GM23338 (cell line): ENCODE data around the gene BPI. TPM values are rescaled to one million over a fixed set of nuclear protein-coding genes. Genes with fewer than 3 reads are reported as not detected.

Source experiments
- ATAC-seq: fragments of 200-7000 bp; cut with Tn5 transposase; 3 replicates; pipeline ENCODE4 v1.9.1; 2020
- DNase-seq: peaks from one replicate; pipeline ENCODE4 v3.0.0-alpha.2; 2015; ENCODE audit warnings: low spot score
- H2AFZ ChIP-seq: fragments of 200-600 bp; sonication (generic); 2 replicates; pipeline ENCODE4 v1.8.0; 2016; ENCODE audit warnings: antibody characterized with exemption, mild to moderate bottlenecking, moderate library complexity
- H3F3A ChIP-seq: fragments of 200-600 bp; sonication (generic); replicated peaks from 2 replicates; pipeline ENCODE4 v1.8.0; 2017; ENCODE audit warnings: antibody characterized with exemption, mixed run types, low read depth
- H3K27ac ChIP-seq: fragments of 200-600 bp; sonication (generic); 2 replicates; pipeline ENCODE4 v1.6.1; 2016; ENCODE audit warnings: low read depth
- H3K27me3 ChIP-seq: fragments of 200-600 bp; sonication (generic); 2 replicates; pipeline ENCODE4 v1.8.0; 2016; ENCODE audit warnings: mild to moderate bottlenecking, mixed run types, moderate library complexity; ENCODE audit not compliant: insufficient read depth
- H3K36me3 ChIP-seq: fragments of 200-600 bp; sonication (generic); 2 replicates; pipeline ENCODE4 v1.8.0; 2016; ENCODE audit warnings: mild to moderate bottlenecking; ENCODE audit not compliant: insufficient read depth
- H3K4me1 ChIP-seq: fragments of 200-600 bp; sonication (generic); 2 replicates; pipeline ENCODE4 v1.8.0; 2016; ENCODE audit warnings: mild to moderate bottlenecking, moderate library complexity; ENCODE audit not compliant: insufficient read depth
- H3K4me2 ChIP-seq: fragments of 200-600 bp; sonication (generic); 2 replicates; pipeline ENCODE4 v1.7.1; 2017; ENCODE audit warnings: mixed run types
- H3K4me3 ChIP-seq: fragments of 200-600 bp; sonication (generic); 2 replicates; pipeline ENCODE4 v1.6.1; 2016; ENCODE audit warnings: mixed run types
- H3K79me2 ChIP-seq: fragments of 200-600 bp; sonication (generic); replicated peaks from 2 replicates; pipeline ENCODE4 v1.8.0; 2017; ENCODE audit warnings: mild to moderate bottlenecking; ENCODE audit not compliant: insufficient read depth
- H3K9me2 ChIP-seq: fragments of 200-600 bp; sonication (generic); 2 replicates; pipeline ENCODE4 v1.8.0; 2017; ENCODE audit not compliant: insufficient read depth
- H4K20me1 ChIP-seq: fragments of 200-600 bp; sonication (generic); replicated peaks from 2 replicates; pipeline ENCODE4 v1.8.0; 2017; ENCODE audit warnings: mild to moderate bottlenecking; ENCODE audit not compliant: insufficient read depth
- H3K27ac Mint-ChIP-seq: 2 replicates; pipeline ENCODE4 v1.8.0; 2020; ENCODE audit warnings: inconsistent platforms, mild to moderate bottlenecking, moderate library complexity, mixed read lengths
- H3K27me3 Mint-ChIP-seq: 3 replicates; pipeline ENCODE4 v1.8.0; 2022; ENCODE audit warnings: low read depth, mild to moderate bottlenecking, moderate library complexity, mixed read lengths, inconsistent platforms; ENCODE audit not compliant: insufficient read depth, poor library complexity
- H3K36me3 Mint-ChIP-seq: 3 replicates; pipeline ENCODE4 v1.8.0; 2021; ENCODE audit warnings: low read depth, mild to moderate bottlenecking, inconsistent platforms, moderate library complexity, mixed read lengths
- H3K4me1 Mint-ChIP-seq: 3 replicates; pipeline ENCODE4 v1.8.0; 2020; ENCODE audit warnings: mild to moderate bottlenecking, inconsistent platforms, mixed read lengths
- H3K4me3 Mint-ChIP-seq: 3 replicates; pipeline ENCODE4 v1.8.0; 2021; ENCODE audit warnings: moderate library complexity, mild to moderate bottlenecking, inconsistent platforms, mixed read lengths
- H3K9me3 Mint-ChIP-seq: 3 replicates; pipeline ENCODE4 v1.8.0; 2020; ENCODE audit warnings: moderate library complexity, mild to moderate bottlenecking, inconsistent platforms, mixed read lengths
- CREB1 ChIP-seq: fragments of 250-450 bp; sonication (Bioruptor Pico); IDR thresholded peaks from 2 replicates; pipeline ENCODE4 v1.5.0; 2020; ENCODE audit warnings: low read depth, mild to moderate bottlenecking, moderate library complexity
- EZH2 ChIP-seq: fragments of 200-600 bp; sonication (generic); IDR thresholded peaks from one replicate; pipeline ENCODE4 v1.8.0; 2017; ENCODE audit warnings: antibody characterized with exemption, mild to moderate bottlenecking, low read depth; ENCODE audit not compliant: unreplicated experiment
- EZH2phosphoT487 ChIP-seq: fragments of 200-600 bp; sonication (generic); IDR thresholded peaks from one replicate; pipeline ENCODE4 v1.8.1; 2018; ENCODE audit warnings: antibody characterized with exemption; ENCODE audit not compliant: unreplicated experiment
- JUNB ChIP-seq: IDR thresholded peaks from one replicate; pipeline ENCODE4 v1.6.1; 2016; ENCODE audit warnings: antibody characterized with exemption; ENCODE audit not compliant: unreplicated experiment
- NANOG ChIP-seq: IDR thresholded peaks from 2 replicates; pipeline ENCODE4 v1.6.1; 2016; ENCODE audit warnings: antibody characterized with exemption, borderline replicate concordance
- POLR2AphosphoS5 ChIP-seq: IDR thresholded peaks from 2 replicates; pipeline ENCODE4 v1.6.1; 2016; ENCODE audit warnings: antibody characterized with exemption, low read depth
- STAT1 ChIP-seq: IDR thresholded peaks from one replicate; pipeline ENCODE4 v1.6.1; 2016; ENCODE audit warnings: antibody characterized with exemption; ENCODE audit not compliant: unreplicated experiment
- ZNF114 ChIP-seq: fragments of 250-450 bp; sonication (Bioruptor Pico); IDR thresholded peaks from 2 replicates; pipeline ENCODE4 v1.5.0; 2020; ENCODE audit warnings: mild to moderate bottlenecking, moderate library complexity
- polyA plus RNA-seq: library from polyadenylated mRNA; unstranded; fragments of >200 nt; fragmentation: Nextera tagmentation; extraction: Ambion mirVana; gene quantifications from 2 replicates; pipeline ENCODE4 v1.2.1, GENCODE V29; 2016
- total RNA-seq: library from RNA; depleted of rRNA; stranded (reverse); fragments of >200 nt; shearing (Covaris generic); gene quantifications from 2 replicates; pipeline ENCODE4 v1.2.3, GENCODE V29; 2014
- TF ChIP-seq, protein P1 (sequence below): IDR thresholded peaks from 2 replicates; pipeline ENCODE4 v1.6.1; 2016; ENCODE audit warnings: antibody characterized with exemption
- TF ChIP-seq, protein P2 (sequence below), 2 experiments: fragments of 200-600 bp in 1 of 2; sonication (generic) in 1 of 2; conservative IDR thresholded peaks; 2 replicates each; pipeline versions ENCODE4 v1.5.1 to v1.6.1; 2016 to 2017; ENCODE audit warnings: antibody characterized with exemption in 2 of 2, low read depth in 2 of 2, mild to moderate bottlenecking in 2 of 2, moderate library complexity in 1 of 2
- TF ChIP-seq, protein P3 (sequence below): fragments of 250-450 bp; sonication (Bioruptor Pico); IDR thresholded peaks from 2 replicates; pipeline ENCODE4 v1.5.0; 2020; ENCODE audit warnings: mild to moderate bottlenecking, moderate library complexity

Gene BPI
- total and polyA plus RNA-seq, 2 experiments from 2014 or later = not detected

DNA sequence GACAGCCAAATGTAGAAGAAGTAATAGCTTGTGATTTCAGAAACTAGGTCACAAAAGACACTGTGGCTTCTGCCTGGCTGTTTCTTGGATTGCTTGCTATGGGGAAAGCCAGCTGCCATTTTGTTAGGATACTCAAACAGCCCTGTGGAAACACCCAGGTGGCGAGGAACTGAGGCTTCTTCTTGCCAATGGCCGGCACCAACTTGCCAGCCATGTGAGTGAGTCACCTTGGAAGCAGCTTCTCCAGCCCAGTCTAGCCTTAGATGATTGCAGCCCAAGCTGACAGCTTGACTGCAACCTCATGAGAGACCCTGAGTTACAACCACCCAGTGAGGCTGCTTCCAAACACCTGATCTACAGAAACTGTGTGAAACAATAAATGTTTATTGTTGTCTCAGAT is 31.6 kb upstream of the BPI start:
- no peak for ATAC-seq
- no peaks in the 10 kb centered on the region for H3K4me1 ChIP-seq

More for the DNA sequence above, 31.6 kb upstream of the BPI start:
- Histone ChIP-seq H3K27me3 (no peaks in the 10 kb centered on the region), H3K79me2 (no peaks in the 10 kb centered on the region), H3K4me3 (no peak overlapping the region), H4K20me1 (no peaks in the 10 kb centered on the region), H3K4me2 (no peak overlapping the region), H2AFZ (no peak overlapping the region), H3F3A (no peaks in the 10 kb centered on the region), H3K27ac (no peak overlapping the region), H3K9me2 (no peaks in the 10 kb centered on the region), H3K36me3 (no peaks in the 10 kb centered on the region)
- H3K36me3 Mint-ChIP-seq = no peaks in the 10 kb centered on the region
- DNase-seq = no peak
- H3K4me3 Mint-ChIP-seq = no peak overlapping the region
- H3K27me3 Mint-ChIP-seq = peaks cover 6% of the 10 kb centered on the region
- peaks cover 5% of the 10 kb centered on the region; the same call in 2 of the 3 replicates for H3K9me3 Mint-ChIP-seq
- no peak for TF ChIP-seq EZH2phosphoT487
- no peak for TF ChIP-seq JUNB
- no peak for TF ChIP-seq CREB1
- TF ChIP-seq POLR2AphosphoS5 = no peak
- TF ChIP-seq EZH2 = no peak
- no peak for TF ChIP-seq NANOG
- TF ChIP-seq, protein P1, sequence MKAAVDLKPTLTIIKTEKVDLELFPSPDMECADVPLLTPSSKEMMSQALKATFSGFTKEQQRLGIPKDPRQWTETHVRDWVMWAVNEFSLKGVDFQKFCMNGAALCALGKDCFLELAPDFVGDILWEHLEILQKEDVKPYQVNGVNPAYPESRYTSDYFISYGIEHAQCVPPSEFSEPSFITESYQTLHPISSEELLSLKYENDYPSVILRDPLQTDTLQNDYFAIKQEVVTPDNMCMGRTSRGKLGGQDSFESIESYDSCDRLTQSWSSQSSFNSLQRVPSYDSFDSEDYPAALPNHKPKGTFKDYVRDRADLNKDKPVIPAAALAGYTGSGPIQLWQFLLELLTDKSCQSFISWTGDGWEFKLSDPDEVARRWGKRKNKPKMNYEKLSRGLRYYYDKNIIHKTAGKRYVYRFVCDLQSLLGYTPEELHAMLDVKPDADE = no peak
- TF ChIP-seq STAT1 = no peak
- TF ChIP-seq ZNF114 = no peak
- TF ChIP-seq, protein P2, sequence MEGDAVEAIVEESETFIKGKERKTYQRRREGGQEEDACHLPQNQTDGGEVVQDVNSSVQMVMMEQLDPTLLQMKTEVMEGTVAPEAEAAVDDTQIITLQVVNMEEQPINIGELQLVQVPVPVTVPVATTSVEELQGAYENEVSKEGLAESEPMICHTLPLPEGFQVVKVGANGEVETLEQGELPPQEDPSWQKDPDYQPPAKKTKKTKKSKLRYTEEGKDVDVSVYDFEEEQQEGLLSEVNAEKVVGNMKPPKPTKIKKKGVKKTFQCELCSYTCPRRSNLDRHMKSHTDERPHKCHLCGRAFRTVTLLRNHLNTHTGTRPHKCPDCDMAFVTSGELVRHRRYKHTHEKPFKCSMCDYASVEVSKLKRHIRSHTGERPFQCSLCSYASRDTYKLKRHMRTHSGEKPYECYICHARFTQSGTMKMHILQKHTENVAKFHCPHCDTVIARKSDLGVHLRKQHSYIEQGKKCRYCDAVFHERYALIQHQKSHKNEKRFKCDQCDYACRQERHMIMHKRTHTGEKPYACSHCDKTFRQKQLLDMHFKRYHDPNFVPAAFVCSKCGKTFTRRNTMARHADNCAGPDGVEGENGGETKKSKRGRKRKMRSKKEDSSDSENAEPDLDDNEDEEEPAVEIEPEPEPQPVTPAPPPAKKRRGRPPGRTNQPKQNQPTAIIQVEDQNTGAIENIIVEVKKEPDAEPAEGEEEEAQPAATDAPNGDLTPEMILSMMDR (conservative IDR thresholded peaks at IDR 0.05; ENCODE audit: low read depth in 2 of 2) = no peak
- TF ChIP-seq, protein P3, sequence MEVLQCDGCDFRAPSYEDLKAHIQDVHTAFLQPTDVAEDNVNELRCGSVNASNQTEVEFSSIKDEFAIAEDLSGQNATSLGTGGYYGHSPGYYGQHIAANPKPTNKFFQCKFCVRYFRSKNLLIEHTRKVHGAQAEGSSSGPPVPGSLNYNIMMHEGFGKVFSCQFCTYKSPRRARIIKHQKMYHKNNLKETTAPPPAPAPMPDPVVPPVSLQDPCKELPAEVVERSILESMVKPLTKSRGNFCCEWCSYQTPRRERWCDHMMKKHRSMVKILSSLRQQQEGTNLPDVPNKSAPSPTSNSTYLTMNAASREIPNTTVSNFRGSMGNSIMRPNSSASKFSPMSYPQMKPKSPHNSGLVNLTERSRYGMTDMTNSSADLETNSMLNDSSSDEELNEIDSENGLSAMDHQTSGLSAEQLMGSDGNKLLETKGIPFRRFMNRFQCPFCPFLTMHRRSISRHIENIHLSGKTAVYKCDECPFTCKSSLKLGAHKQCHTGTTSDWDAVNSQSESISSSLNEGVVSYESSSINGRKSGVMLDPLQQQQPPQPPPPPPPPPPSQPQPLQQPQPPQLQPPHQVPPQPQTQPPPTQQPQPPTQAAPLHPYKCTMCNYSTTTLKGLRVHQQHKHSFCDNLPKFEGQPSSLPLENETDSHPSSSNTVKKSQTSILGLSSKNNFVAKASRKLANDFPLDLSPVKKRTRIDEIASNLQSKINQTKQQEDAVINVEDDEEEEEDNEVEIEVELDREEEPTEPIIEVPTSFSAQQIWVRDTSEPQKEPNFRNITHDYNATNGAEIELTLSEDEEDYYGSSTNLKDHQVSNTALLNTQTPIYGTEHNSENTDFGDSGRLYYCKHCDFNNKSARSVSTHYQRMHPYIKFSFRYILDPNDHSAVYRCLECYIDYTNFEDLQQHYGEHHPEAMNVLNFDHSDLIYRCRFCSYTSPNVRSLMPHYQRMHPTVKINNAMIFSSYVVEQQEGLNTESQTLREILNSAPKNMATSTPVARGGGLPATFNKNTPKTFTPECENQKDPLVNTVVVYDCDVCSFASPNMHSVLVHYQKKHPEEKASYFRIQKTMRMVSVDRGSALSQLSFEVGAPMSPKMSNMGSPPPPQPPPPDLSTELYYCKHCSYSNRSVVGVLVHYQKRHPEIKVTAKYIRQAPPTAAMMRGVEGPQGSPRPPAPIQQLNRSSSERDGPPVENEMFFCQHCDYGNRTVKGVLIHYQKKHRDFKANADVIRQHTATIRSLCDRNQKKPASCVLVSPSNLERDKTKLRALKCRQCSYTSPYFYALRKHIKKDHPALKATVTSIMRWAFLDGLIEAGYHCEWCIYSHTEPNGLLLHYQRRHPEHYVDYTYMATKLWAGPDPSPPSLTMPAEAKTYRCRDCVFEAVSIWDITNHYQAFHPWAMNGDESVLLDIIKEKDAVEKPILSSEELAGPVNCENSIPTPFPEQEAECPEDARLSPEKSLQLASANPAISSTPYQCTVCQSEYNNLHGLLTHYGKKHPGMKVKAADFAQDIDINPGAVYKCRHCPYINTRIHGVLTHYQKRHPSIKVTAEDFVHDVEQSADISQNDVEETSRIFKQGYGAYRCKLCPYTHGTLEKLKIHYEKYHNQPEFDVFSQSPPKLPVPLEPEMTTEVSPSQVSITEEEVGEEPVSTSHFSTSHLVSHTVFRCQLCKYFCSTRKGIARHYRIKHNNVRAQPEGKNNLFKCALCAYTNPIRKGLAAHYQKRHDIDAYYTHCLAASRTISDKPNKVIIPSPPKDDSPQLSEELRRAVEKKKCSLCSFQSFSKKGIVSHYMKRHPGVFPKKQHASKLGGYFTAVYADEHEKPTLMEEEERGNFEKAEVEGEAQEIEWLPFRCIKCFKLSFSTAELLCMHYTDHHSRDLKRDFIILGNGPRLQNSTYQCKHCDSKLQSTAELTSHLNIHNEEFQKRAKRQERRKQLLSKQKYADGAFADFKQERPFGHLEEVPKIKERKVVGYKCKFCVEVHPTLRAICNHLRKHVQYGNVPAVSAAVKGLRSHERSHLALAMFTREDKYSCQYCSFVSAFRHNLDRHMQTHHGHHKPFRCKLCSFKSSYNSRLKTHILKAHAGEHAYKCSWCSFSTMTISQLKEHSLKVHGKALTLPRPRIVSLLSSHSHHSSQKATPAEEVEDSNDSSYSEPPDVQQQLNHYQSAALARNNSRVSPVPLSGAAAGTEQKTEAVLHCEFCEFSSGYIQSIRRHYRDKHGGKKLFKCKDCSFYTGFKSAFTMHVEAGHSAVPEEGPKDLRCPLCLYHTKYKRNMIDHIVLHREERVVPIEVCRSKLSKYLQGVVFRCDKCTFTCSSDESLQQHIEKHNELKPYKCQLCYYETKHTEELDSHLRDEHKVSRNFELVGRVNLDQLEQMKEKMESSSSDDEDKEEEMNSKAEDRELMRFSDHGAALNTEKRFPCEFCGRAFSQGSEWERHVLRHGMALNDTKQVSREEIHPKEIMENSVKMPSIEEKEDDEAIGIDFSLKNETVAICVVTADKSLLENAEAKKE (CRISPR knock-in tag) = no peak
- no peak overlapping the region for H3K27ac Mint-ChIP-seq
- no peaks in the 10 kb centered on the region for H3K4me1 Mint-ChIP-seq
